ENCODE data around the gene GET3. TPM values are rescaled to one million over a fixed set of nuclear protein-coding genes. Genes with fewer than 3 reads are reported as not detected.

GET3 gene
- total and polyA plus RNA-seq, 2 of the 4 experiments (the other 2 are of a cell fraction): 129 to 152 TPM

- dilution Hi-C loops (cut with HindIII; ENCODE audit: low sequenced_read_pairs, unreplicated experiment): no loop called here
- Histone ChIP-seq H4K5ac (ENCODE audit: low read depth, low read length) (no peak overlapping the region), H3K27me3 (ENCODE audit: control insufficient read depth, insufficient read depth, low read length) (no peaks in the 10 kb centered on the region), H2AK9ac (replicated peaks; ENCODE audit: low read depth, low read length, poor library complexity) (peak overlapping the region; percentile 90), H2BK15ac (ENCODE audit: low read depth, low read length) (no peak overlapping the region), H4K91ac (ENCODE audit: insufficient read depth, low read depth, low read length) (peak overlapping the region; percentile 34; the same call in 1 of the 2 replicates), H3K9ac (ENCODE audit: low read depth, low read length) (peak overlapping the region; percentile 77), H3K4me2 (ENCODE audit: low read depth, low read length) (peak overlapping the region; percentile 92), H3K9me3 (ENCODE audit: control insufficient read depth, insufficient read depth, low read length) (no peaks in the 10 kb centered on the region), H3K79me1 (ENCODE audit: low read depth in 1 of 2, low read length in 2 of 2) (peaks cover 13 to 47% of the 10 kb centered on the region in 2 experiments), H2BK5ac (ENCODE audit: low read depth, low read length, poor library complexity, severe bottlenecking) (no peak overlapping the region), H2BK120ac (ENCODE audit: low read depth, low read length) (no peak overlapping the region), H3K4me3 (ENCODE audit: insufficient read depth, low read depth, low read length) (peak overlapping the region; percentile 80), H3K56ac (ENCODE audit: extremely low read depth, insufficient read depth, low read length) (0 out of 2 replicates have a peak overlapping the region, but pooled peaks have one; percentile 5), H2BK20ac (ENCODE audit: low read depth, low read length) (no peak overlapping the region), H3K36me3 (ENCODE audit: control insufficient read depth, insufficient read depth, low read length) (peaks cover 9% of the 10 kb centered on the region), H3K4me1 (ENCODE audit: control insufficient read depth, insufficient read depth, low read length) (peaks cover 7% of the 10 kb centered on the region), H4K8ac (ENCODE audit: low read depth in 2 of 2, low read length in 2 of 2) (peak overlapping the region; percentile 70 to 96), H3K4ac (ENCODE audit: low read depth, low read length) (peak overlapping the region; percentile 86), H2AFZ (replicated peaks; ENCODE audit: low read length, poor library complexity) (peak overlapping the region; percentile 97), H2AK5ac (ENCODE audit: low read depth, low read length) (peak overlapping the region; percentile 91), H3K18ac (ENCODE audit: low read depth, low read length) (no peak overlapping the region), H3K14ac (replicated peaks; ENCODE audit: low read depth, low read length) (peak overlapping the region; percentile 18; the same call in 1 of the 2 replicates), H3K27ac (ENCODE audit: insufficient read depth, low read length) (peak overlapping the region; percentile 75), H4K20me1 (ENCODE audit: insufficient read depth, low read length) (peaks cover 10% of the 10 kb centered on the region), H3K9me1 (ENCODE audit: insufficient read depth, low read length) (peaks cover 10% of the 10 kb centered on the region), H3K23ac (ENCODE audit: low read depth, low read length) (0 out of 2 replicates have a peak overlapping the region, but pooled peaks have one; percentile 17)
- in situ Hi-C loops (cut with MboI; ENCODE audit: low sequenced_read_pairs): no loop called here
- CTCF ChIA-PET: no interaction called here
- intact Hi-C loops (cut with micrococcal nuclease): no loop called here
- no peak for TF ChIP-seq CEBPB (IDR thresholded peaks at IDR 0.05; ENCODE audit: low read depth, low read length)
- TF ChIP-seq RFX5 (IDR thresholded peaks at IDR 0.05; ENCODE audit: low read depth, low read length): no peak
- no peak for TF ChIP-seq FOS (IDR thresholded peaks at IDR 0.05; ENCODE audit: low read depth, low read length)
- no peak for TF ChIP-seq MAZ (IDR thresholded peaks at IDR 0.05; ENCODE audit: borderline replicate concordance, low read depth, low read length)
- no peak for TF ChIP-seq RCOR1 (IDR thresholded peaks at IDR 0.05; ENCODE audit: insufficient replicate concordance, low read length)
- no peak for TF ChIP-seq CTCF (conservative IDR thresholded peaks at IDR 0.05; ENCODE audit: low read depth, low read length)
- no peak for TF ChIP-seq SMC3 (IDR thresholded peaks at IDR 0.05; ENCODE audit: low read depth, low read length)
- TF ChIP-seq, protein P1, sequence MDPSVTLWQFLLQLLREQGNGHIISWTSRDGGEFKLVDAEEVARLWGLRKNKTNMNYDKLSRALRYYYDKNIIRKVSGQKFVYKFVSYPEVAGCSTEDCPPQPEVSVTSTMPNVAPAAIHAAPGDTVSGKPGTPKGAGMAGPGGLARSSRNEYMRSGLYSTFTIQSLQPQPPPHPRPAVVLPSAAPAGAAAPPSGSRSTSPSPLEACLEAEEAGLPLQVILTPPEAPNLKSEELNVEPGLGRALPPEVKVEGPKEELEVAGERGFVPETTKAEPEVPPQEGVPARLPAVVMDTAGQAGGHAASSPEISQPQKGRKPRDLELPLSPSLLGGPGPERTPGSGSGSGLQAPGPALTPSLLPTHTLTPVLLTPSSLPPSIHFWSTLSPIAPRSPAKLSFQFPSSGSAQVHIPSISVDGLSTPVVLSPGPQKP (IDR thresholded peaks at IDR 0.05; ENCODE audit: borderline replicate concordance, low read depth, low read length): no peak
- no peak for TF ChIP-seq RAD21 (IDR thresholded peaks at IDR 0.05; ENCODE audit: low read length)
- no peak for TF ChIP-seq CHD1 (IDR thresholded peaks at IDR 0.05; ENCODE audit: low read depth, low read length)
- no peak for TF ChIP-seq MXI1 (IDR thresholded peaks at IDR 0.05; ENCODE audit: borderline replicate concordance, low read depth, low read length)
- TF ChIP-seq BHLHE40 (IDR thresholded peaks at IDR 0.05; ENCODE audit: low read depth, low read length): no peak
- TF ChIP-seq MAFK (IDR thresholded peaks at IDR 0.05; ENCODE audit: low read depth, low read length): no peak
- ATAC-seq (ENCODE audit: low read depth) (no peak), DNase-seq (no peak)
- POLR2A ChIA-PET (ENCODE audit: unreplicated experiment): no interaction called here
- no TSS peak for BruUV-seq (replicated peaks)
- 10% methylated on average over 11 of the region's 13 CpGs; no CpG with 5 or more reads in 1 of the 2 experiments for WGBS, 2 experiments (ENCODE audit: extremely low coverage in 2 of 2, insufficient read length in 1 of 2)
Measured at GRCh38 chr19:12737835-12738351, 596 bp downstream of the GET3 start.
